Left ventricle myocardium inferior (tissue), 1 donor: ENCODE data around the gene DTL. TPM values are rescaled to one million over a fixed set of nuclear protein-coding genes. Genes with fewer than 3 reads are reported as not detected.

Experiments used
- DNase-seq: peaks from one replicate; pipeline ENCODE4 v3.0.0-alpha.2; 2020
- H3K27ac ChIP-seq: fragments of 200-600 bp; replicated peaks from 2 replicates; pipeline ENCODE4 v1.8.0; 2021
- H3K27me3 ChIP-seq: fragments of 200-600 bp; 2 replicates; pipeline ENCODE4 v1.8.0; 2021; ENCODE audit warnings: low read depth
- H3K36me3 ChIP-seq: fragments of 200-600 bp; 2 replicates; pipeline ENCODE4 v1.8.0; 2021
- H3K4me1 ChIP-seq: fragments of 200-600 bp; 2 replicates; pipeline ENCODE4 v1.8.0; 2021
- H3K4me3 ChIP-seq: fragments of 200-600 bp; 2 replicates; pipeline ENCODE4 v1.8.0; 2021; ENCODE audit warnings: mild to moderate bottlenecking, moderate library complexity
- H3K9me3 ChIP-seq: fragments of 200-600 bp; replicated peaks from 2 replicates; pipeline ENCODE4 v1.8.0; 2021
- CTCF ChIP-seq: fragments of 200-600 bp; IDR thresholded peaks from 2 replicates; pipeline ENCODE4 v1.8.0; 2021; ENCODE audit warnings: antibody characterized with exemption, mild to moderate bottlenecking, borderline replicate concordance
- intact Hi-C: fragments of 100-400 bp; cut with micrococcal nuclease; formaldehyde crosslinking; loops from one replicate; pipeline ENCODE4 v1.11.0; 2022
- total RNA-seq: library from RNA; stranded (reverse); fragmentation: NEBNext Ultra II Directional; extraction: Animal tissue kit (Norgen Biotek cat#: 25700); gene quantifications from one replicate; pipeline ENCODE4 v1.2.1, GENCODE V29; 2021
- donor health status: DM: no; HTN: yes; CAD: no; lungs with severe emphysema.

DTL gene
- total RNA-seq, 1 donor from 2014 or later: 0.30 TPM

- intact Hi-C loops: loop anchor here (5.0 kb wide), 2 partner anchors 295 to 385 kb away; no protein-coding TSS in a partner anchor
- H3K4me1 ChIP-seq: peaks cover 17% of the 10 kb centered on the region
- no peaks in the 10 kb centered on the region for H3K27me3 ChIP-seq
- H3K4me3 ChIP-seq: no peak overlapping the region
- TF ChIP-seq CTCF: no peak
- H3K36me3 ChIP-seq: no peaks in the 10 kb centered on the region
- H3K27ac ChIP-seq: peak overlapping the region; percentile 11
- no peaks in the 10 kb centered on the region for H3K9me3 ChIP-seq
- no peak for DNase-seq
Measured at GRCh38 chr1:212072047-212072446, 36.5 kb downstream of the DTL start.

GRCh38 chr1:212073490-212073889 is 37.9 kb downstream of the DTL start:
- H3K36me3 ChIP-seq: no peaks in the 10 kb centered on the region
- no peak overlapping the region for H3K4me3 ChIP-seq
- H3K27me3 ChIP-seq: no peaks in the 10 kb centered on the region
- no peaks in the 10 kb centered on the region for H3K9me3 ChIP-seq
- no peak for TF ChIP-seq CTCF
- peaks cover 17% of the 10 kb centered on the region for H3K4me1 ChIP-seq
- peak overlapping the region; percentile 88 for H3K27ac ChIP-seq
- intact Hi-C loops: loop anchor here (5.0 kb wide), 2 partner anchors 294 to 384 kb away; no protein-coding TSS in a partner anchor
- no peak for DNase-seq

- Histone ChIP-seq H3K4me3 (peak overlapping the region; percentile 36), H3K4me1 (peaks cover 12% of the 10 kb centered on the region), H3K27ac (peak overlapping the region; percentile 88), H3K9me3 (no peaks in the 10 kb centered on the region), H3K27me3 (no peaks in the 10 kb centered on the region), H3K36me3 (no peaks in the 10 kb centered on the region)
- intact Hi-C loops: loop anchor here (5.0 kb wide), 2 partner anchors 293 to 383 kb away; no protein-coding TSS in a partner anchor
- TF ChIP-seq CTCF: no peak
- no peak for DNase-seq
Measured at GRCh38 chr1:212074313-212074712, 38.8 kb downstream of the DTL start.

- Histone ChIP-seq H3K4me1 (peaks cover 17% of the 10 kb centered on the region), H3K27me3 (no peaks in the 10 kb centered on the region), H3K27ac (peak overlapping the region; percentile 88), H3K9me3 (no peaks in the 10 kb centered on the region), H3K36me3 (no peaks in the 10 kb centered on the region), H3K4me3 (peak overlapping the region; percentile 36)
- DNase-seq: no peak
- intact Hi-C loops: loop anchor here (5.0 kb wide), 2 partner anchors 292 to 382 kb away; no protein-coding TSS in a partner anchor
- TF ChIP-seq CTCF: no peak
Measured at GRCh38 chr1:212074856-212075255, 39.3 kb downstream of the DTL start.

- Histone ChIP-seq H3K9me3 (no peaks in the 10 kb centered on the region), H3K4me3 (no peak overlapping the region), H3K27ac (peak overlapping the region; percentile 12), H3K4me1 (peaks cover 13% of the 10 kb centered on the region), H3K27me3 (no peaks in the 10 kb centered on the region), H3K36me3 (no peaks in the 10 kb centered on the region)
- DNase-seq: no peak
- TF ChIP-seq CTCF: no peak
- intact Hi-C loops: no loop called here
Measured at GRCh38 chr1:212077028-212077427, 41.5 kb downstream of the DTL start.
